Stimulated activated CD4-positive, alpha-beta T cell treated with anti-CD3 and anti-CD28 coated beads, Interleukin-1b, Interleukin-23, amount 100 ng/mL, for 24 hours (primary cell): ENCODE measurements around the gene NCLN.
"Not testable (repeated sequence)": the region's sequence is repeated elsewhere in the genome, so short reads cannot be mapped to it uniquely, and the experiment has no call there.

Source experiments
- DNase-seq, 4 experiments: peaks; one replicate each; pipeline ENCODE4 v3.0.0-alpha.2; 2020; ENCODE audit warnings: low read depth in 4 of 4, low spot score in 1 of 4

Gene NCLN

GRCh38 chr19:3154447-3154846 lies 31.3 kb upstream of the NCLN start:
- DNase-seq, result not testable (repeated sequence)

- DNase-seq, result peak in 3 of 4 experiments; percentile 57 to 88 (median 64)
Observed at GRCh38 chr19:3154957-3155736, 30.6 kb upstream of the NCLN start.

- DNase-seq, result no peak
Observed at GRCh38 chr19:3157096-3157845, 28.5 kb upstream of the NCLN start.

GRCh38 chr19:3159565-3159964 lies 26.2 kb upstream of the NCLN start:
- DNase-seq, result no peak

GRCh38 chr19:3160219-3160618 lies 25.5 kb upstream of the NCLN start:
- DNase-seq, result no peak

GRCh38 chr19:3161453-3161852 lies 24.3 kb upstream of the NCLN start:
- no peak for DNase-seq

GRCh38 chr19:3162418-3163229 lies 23.1 kb upstream of the NCLN start:
- DNase-seq, result no peak

GRCh38 chr19:3163230-3163886 lies 22.4 kb upstream of the NCLN start:
- DNase-seq, result peak in 1 of 4 experiments; percentile 56

GRCh38 chr19:3163943-3164342 lies 21.8 kb upstream of the NCLN start:
- DNase-seq, result no peak

- no peak for DNase-seq
Observed at GRCh38 chr19:3167533-3168272, 18.0 kb upstream of the NCLN start.

- no peak for DNase-seq
Observed at GRCh38 chr19:3171894-3172672, 13.6 kb upstream of the NCLN start.

- not testable (repeated sequence) for DNase-seq
Observed at GRCh38 chr19:3172673-3173000, 13.1 kb upstream of the NCLN start.

GRCh38 chr19:3175781-3176714 lies 9.7 kb upstream of the NCLN start:
- no peak for DNase-seq

- peak in 2 of 4 experiments; percentile 64 to 68 for DNase-seq
Observed at GRCh38 chr19:3176715-3177501, 8.8 kb upstream of the NCLN start.

GRCh38 chr19:3178377-3178972 lies 7.3 kb upstream of the NCLN start, which contains the start of gene S1PR4:
Gene S1PR4 (plus strand): TSS chr19:3178769. CDS start chr19:3178793, 24 bp downstream.
- peak in 1 of 4 experiments; percentile 32 for DNase-seq

GRCh38 chr19:3178973-3179738 lies 6.6 kb upstream of the NCLN start:
- no peak for DNase-seq
